ENCODE results near the gene EGFR.

The EGFR gene

DNA sequence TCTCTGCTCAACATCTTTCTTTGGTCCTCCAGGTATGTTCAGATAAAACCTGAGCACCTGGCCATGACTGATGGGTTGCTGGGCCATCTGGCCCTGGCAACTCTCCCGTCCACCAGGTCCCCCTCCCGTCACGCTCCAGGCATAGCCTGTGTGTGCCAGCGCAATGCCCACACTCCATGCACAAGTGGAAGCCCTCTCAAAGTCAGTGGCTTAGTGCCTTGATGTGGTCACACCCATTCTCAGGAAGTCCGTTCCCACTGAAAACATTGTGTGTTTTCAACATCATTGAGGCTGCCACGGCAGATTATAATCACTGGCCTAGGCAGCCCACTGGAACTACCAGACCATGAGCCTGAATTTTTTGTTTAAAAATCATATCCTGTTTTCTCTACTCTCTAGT is 175.7 kb downstream of the EGFR start:
- DNase-seq, result no peak

- no peak for DNase-seq
Measured at GRCh38 chr7:55198634-55199392, 180.0 kb downstream of the EGFR start.

DNA sequence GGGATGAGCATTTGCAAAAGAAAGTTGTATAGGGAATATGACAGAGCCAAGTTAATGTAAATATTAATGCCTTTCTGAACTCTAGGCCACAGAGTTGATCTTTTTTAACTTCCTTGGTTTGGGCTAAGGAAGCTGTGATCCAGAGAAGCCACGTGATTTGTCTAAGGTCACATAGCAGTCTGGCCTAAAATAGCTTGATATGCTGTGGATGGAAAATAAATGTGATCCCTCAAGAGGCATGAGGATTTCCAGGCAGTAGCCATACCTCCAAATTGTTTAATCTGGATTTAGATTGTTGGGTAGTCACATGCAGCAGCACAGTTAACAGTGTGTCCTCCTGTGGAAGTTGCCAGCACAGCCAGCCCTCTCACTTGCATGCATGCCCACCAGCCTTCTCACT is 180.6 kb downstream of the EGFR start:
- DNase-seq, result no peak

- DNase-seq, result no peak
Measured at GRCh38 chr7:55200441-55200840, 181.6 kb downstream of the EGFR start.

DNA sequence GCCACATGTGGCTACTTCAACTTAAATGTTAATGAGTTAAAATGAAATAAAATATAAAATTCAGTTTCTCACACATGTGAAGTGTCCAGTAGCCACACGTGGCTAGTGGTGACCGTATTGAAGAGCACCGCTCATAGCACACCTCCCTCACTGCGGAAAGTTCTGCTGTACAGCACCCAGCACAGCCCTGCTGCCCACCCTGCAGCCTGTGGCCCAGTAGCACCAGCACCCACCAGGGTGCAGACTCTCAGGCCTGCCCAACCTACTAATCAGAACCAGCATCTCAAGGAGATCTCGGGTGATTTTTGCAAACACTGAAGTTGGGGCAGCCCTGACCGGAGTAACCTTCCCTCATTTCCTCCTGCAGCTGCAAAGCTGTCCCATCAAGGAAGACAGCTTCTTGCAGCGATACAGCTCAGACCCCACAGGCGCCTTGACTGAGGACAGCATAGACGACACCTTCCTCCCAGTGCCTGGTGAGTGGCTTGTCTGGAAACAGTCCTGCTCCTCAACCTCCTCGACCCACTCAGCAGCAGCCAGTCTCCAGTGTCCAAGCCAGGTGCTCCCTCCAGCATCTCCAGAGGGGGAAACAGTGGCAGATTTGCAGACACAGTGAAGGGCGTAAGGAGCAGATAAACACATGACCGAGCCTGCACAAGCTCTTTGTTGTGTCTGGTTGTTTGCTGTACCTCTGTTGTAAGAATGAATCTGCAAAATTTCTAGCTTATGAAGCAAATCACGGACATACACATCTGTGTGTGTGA is 183.5 kb downstream of the EGFR start:
- DNase-seq, result no peak

- no peak for DNase-seq
Measured at GRCh38 chr7:55203300-55203699, 184.5 kb downstream of the EGFR start.

GRCh38 chr7:55205124-55205955 is 186.5 kb downstream of the EGFR start:
- DNase-seq, result no peak

- no peak for DNase-seq
Measured at GRCh38 chr7:55206235-55207029, 187.6 kb downstream of the EGFR start.

DNA sequence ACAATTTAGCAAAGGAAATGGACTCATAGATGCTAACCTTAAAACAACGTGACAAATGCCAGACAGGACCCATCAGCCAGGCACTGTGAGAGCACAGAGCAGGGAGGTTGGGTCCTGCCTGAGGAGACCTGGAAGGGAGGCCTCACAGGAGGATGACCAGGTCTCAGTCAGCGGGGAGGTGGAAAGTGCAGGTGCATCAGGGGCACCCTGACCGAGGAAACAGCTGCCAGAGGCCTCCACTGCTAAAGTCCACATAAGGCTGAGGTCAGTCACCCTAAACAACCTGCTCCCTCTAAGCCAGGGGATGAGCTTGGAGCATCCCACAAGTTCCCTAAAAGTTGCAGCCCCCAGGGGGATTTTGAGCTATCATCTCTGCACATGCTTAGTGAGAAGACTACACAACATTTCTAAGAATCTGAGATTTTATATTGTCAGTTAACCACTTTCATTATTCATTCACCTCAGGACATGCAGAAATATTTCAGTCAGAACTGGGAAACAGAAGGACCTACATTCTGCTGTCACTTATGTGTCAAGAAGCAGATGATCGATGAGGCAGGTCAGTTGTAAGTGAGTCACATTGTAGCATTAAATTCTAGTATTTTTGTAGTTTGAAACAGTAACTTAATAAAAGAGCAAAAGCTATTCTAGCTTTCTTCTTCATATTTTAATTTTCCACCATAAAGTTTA is 188.8 kb downstream of the EGFR start:
- no peak for DNase-seq

- no peak for DNase-seq
Measured at GRCh38 chr7:55209366-55209765, 190.5 kb downstream of the EGFR start.

DNA sequence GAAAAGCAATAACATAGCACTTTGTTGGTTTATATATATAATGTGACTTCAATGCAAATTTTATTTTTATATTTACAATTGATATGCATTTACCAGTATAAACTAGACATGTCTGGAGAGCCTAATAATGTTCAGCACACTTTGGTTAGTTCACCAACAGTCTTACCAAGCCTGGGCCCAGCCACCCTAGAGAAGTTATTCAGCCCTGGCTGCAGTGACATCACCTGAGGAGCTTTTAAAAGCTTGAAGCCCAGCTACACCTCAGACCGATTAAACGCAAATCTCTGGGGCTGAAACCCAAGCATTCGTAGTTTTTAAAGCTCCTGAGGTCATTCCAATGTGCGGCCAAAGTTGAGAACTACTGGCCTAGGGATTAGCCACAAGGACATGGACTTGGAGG is 191.4 kb downstream of the EGFR start:
- no peak for DNase-seq

GRCh38 chr7:55210716-55211115 is 191.9 kb downstream of the EGFR start:
- DNase-seq, result no peak

DNA sequence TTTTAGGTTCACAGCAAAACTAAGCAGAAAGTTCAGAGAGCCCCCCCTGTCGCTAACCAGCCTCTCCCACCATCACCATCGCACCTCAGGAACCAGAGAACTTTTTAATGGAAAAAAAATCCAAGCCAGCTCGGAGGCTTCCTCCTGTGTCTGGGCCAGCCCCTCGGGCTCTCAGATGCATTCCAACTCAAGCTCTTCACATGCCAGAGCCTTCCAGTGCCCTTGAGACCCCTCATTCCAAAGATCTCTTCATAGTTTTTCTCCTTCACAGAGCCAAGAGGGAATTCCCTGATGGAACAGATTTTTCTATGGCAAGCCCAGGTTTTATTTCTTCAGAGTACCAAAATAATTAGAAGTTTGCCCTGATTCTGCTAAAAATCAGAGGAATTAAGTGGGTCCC is 192.9 kb downstream of the EGFR start:
- no peak for DNase-seq

- no peak for DNase-seq
Measured at GRCh38 chr7:55212176-55212575, 193.4 kb downstream of the EGFR start.

DNA sequence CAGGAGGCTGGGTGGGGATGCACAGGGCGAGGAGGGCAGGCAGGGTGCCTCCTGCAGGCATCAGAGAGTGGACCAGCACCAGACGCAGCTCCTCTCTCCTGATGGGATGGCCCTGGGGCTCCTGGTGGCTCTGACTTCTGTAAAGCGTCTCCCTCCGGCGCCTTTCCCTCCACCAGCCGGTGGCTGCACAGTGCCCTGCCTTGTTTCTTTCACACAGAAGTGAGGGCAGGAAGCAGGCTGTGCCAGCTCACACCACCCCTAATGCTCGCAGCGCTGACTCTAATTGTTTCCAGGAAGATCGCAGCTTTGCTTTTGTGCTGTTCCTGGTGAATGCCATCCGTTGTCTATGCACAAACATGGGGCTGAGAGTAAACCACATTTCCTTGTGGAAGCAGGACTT is 194.0 kb downstream of the EGFR start:
- DNase-seq, result no peak

DNA sequence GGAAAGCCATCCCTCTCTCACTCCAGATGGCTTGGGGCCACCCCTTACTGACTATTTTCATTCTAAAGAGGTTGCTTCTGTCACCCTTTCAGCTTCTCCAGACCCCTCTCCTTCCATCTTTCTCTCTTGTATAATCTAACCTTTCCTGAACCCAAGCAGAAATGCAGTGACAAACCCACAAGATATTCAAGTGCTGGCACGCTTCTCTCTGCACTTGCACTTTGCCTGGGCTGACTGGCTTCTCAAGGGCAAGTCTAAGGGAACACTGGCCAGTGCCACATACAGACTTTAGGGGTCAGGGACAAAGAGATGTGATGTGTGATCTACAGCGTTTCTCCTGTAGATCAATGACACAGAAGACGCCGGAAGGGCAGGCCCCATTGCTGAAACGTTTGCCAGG is 195.9 kb downstream of the EGFR start:
- DNase-seq, result no peak

GRCh38 chr7:55223023-55223422 is 204.2 kb downstream of the EGFR start:
- DNase-seq, result no peak

DNA sequence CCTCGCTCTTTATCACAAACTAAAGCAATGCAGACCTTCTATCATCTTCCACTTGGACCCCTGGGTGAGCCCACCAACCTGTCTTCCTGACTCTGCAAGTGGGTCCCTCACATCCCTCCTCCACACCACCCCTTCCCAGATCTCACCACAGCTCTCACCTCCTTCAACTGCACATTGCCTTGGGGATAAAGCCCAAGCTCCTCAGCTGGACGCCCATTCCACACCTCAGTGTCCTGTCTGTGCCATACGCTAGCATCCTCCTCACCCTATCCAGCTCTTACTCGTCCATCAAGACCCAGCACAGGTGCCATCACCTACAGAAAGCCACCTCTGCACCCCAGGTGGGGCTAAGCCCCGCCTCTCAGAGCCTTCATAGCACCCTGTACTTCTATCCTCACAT is 205.3 kb downstream of the EGFR start:
- DNase-seq, result no peak

- DNase-seq, result no peak
Measured at GRCh38 chr7:55224810-55225209, 206.0 kb downstream of the EGFR start.

- DNase-seq, result no peak
Measured at GRCh38 chr7:55230014-55230413, 211.2 kb downstream of the EGFR start.

DNA sequence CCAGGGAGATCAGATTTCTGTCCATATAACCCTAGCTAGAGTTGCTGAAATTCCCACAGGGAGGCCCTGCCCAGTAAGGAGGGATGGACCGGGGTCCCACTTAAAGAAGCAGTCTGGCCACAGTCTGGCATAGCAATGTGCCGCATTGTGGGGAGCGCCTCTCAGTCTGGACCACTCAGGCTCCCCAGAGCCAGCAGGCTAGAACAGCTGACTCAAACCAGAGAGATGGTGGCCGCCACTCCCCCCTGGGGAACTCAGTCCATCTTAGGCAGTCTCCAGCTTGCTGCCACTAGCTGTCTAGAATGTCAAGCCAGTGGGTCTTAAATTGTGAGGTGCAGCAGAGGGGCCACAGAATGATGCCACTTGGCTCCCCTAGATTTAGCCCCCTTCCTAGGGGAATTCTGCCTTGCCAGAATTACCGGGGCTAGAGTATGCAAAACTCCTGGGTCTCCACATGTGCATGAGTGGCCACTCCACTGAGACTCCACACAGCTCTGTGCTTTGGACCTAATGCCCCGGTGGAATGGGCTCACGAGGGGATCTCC is 213.0 kb downstream of the EGFR start:
- no peak for DNase-seq

GRCh38 chr7:55233001-55233400 is 214.2 kb downstream of the EGFR start:
- DNase-seq, result no peak
